ENCODE data around the gene SNED1.
A peak's percentile ranks its signal among the peaks of the same experiment; 100 is the strongest.

The SNED1 gene

GRCh38 chr2:241094172-241094571 is 95.8 kb downstream of the SNED1 start (continued):
- TF ChIP-seq ZBTB20 (tag by site-specific recombination; IDR thresholded peaks at IDR 0.05) (no peak), YY2 (tag by site-specific recombination; IDR thresholded peaks at IDR 0.05) (no peak)

GRCh38 chr2:241094924-241095420 is 96.6 kb downstream of the SNED1 start:
- Histone ChIP-seq H3K4me1 (ENCODE audit: control insufficient read depth, insufficient read depth, low read length) (no peaks in the 10 kb centered on the region), H3K4me3 (ENCODE audit: low read depth, low read length) (no peak overlapping the region), H3K36me3 (ENCODE audit: control insufficient read depth in 2 of 2, insufficient read depth in 1 of 2, low read length in 2 of 2) (peaks cover 35 to 99% of the 10 kb centered on the region in 2 experiments), H3K27ac (ENCODE audit: extremely low read depth, low read depth, low read length) (no peak overlapping the region), H3K9me3 (ENCODE audit: control insufficient read depth, insufficient read depth, low read depth, low read length) (no peaks in the 10 kb centered on the region)
- ChIA-PET CTCF (interaction anchor here (0.5 to 3.5 kb wide), 2 partner anchors 12 to 17 kb away, joined by 4 to 16 read pairs; no protein-coding TSS in a partner anchor), POLR2A (no interaction called here)
- no peak for TF ChIP-seq ZNF24 (tag by site-specific recombination; IDR thresholded peaks at IDR 0.05)
- TF ChIP-seq, protein P1, sequence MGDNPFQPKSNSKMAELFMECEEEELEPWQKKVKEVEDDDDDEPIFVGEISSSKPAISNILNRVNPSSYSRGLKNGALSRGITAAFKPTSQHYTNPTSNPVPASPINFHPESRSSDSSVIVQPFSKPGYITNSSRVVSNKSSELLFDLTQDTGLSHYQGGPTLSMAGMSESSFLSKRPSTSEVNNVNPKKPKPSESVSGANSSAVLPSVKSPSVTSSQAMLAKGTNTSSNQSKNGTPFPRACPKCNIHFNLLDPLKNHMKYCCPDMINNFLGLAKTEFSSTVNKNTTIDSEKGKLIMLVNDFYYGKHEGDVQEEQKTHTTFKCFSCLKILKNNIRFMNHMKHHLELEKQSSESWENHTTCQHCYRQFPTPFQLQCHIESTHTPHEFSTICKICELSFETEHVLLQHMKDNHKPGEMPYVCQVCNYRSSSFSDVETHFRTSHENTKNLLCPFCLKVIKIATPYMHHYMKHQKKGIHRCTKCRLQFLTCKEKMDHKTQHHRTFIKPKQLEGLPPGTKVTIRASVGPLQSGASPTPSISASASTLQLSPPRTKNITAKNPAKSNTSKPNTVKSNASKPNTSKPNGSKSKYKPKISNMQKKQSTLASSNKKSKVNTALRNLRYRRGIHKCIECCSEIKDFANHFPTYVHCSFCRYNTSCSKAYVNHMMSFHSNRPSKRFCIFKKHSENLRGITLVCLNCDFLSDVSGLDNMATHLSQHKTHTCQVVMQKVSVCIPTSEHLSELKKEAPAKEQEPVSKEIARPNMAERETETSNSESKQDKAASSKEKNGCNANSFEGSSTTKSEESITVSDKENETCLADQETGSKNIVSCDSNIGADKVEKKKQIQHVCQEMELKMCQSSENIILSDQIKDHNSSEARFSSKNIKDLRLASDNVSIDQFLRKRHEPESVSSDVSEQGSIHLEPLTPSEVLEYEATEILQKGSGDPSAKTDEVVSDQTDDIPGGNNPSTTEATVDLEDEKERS (tag by site-specific recombination; IDR thresholded peaks at IDR 0.05) = no peak
- TF ChIP-seq TRIM28 (IDR thresholded peaks at IDR 0.05; ENCODE audit: borderline replicate concordance, low read length) = no peak
- no peak for TF ChIP-seq ZNF510 (tag by site-specific recombination; IDR thresholded peaks at IDR 0.05; ENCODE audit: insufficient replicate concordance)
- TF ChIP-seq GLIS1 (tag by site-specific recombination; IDR thresholded peaks at IDR 0.05) = no peak
- TF ChIP-seq ZNF423 (tag by site-specific recombination; IDR thresholded peaks at IDR 0.05) = no peak
- TF ChIP-seq ZNF707 (tag by site-specific recombination; IDR thresholded peaks at IDR 0.05) = no peak
- no peak for TF ChIP-seq MZF1 (tag by site-specific recombination; IDR thresholded peaks at IDR 0.05; ENCODE audit: borderline replicate concordance)
- no peak for TF ChIP-seq ZNF366 (tag by site-specific recombination; conservative IDR thresholded peaks at IDR 0.05)
- TF ChIP-seq KLF1 (tag by site-specific recombination; IDR thresholded peaks at IDR 0.05) = no peak
- TF ChIP-seq ZNF16 (tag by site-specific recombination; IDR thresholded peaks at IDR 0.05; ENCODE audit: low read depth) = no peak
- no peak for TF ChIP-seq ZNF701 (tag by site-specific recombination; IDR thresholded peaks at IDR 0.05)

- ChIA-PET CTCF (interaction anchor here (0.5 to 3.5 kb wide), 2 partner anchors 13 to 18 kb away, joined by 4 to 16 read pairs; no protein-coding TSS in a partner anchor), POLR2A (no interaction called here)
Observed at GRCh38 chr2:241095594-241096290, 97.3 kb downstream of the SNED1 start.

More at GRCh38 chr2:241095594-241096290, 97.3 kb downstream of the SNED1 start:
- no peaks in the 10 kb centered on the region for H3K9me3 ChIP-seq (ENCODE audit: control insufficient read depth, insufficient read depth, low read depth, low read length)
- H3K36me3 ChIP-seq (ENCODE audit: control insufficient read depth in 2 of 2, insufficient read depth in 1 of 2, low read length in 2 of 2) = peaks cover 32 to 99% of the 10 kb centered on the region in 2 experiments
- no peak for TF ChIP-seq ZNF341 (tag by site-specific recombination; IDR thresholded peaks at IDR 0.05; ENCODE audit: low read depth)
- TF ChIP-seq SALL2 (tag by site-specific recombination; IDR thresholded peaks at IDR 0.05; ENCODE audit: borderline replicate concordance) = no peak
- no peak for TF ChIP-seq HIC1 (tag by site-specific recombination; IDR thresholded peaks at IDR 0.05)
- TF ChIP-seq ZNF830 (tag by site-specific recombination; IDR thresholded peaks at IDR 0.05; ENCODE audit: low read depth) = no peak
- TF ChIP-seq SP3 (tag by site-specific recombination; IDR thresholded peaks at IDR 0.05) = no peak
- TF ChIP-seq, protein P2, sequence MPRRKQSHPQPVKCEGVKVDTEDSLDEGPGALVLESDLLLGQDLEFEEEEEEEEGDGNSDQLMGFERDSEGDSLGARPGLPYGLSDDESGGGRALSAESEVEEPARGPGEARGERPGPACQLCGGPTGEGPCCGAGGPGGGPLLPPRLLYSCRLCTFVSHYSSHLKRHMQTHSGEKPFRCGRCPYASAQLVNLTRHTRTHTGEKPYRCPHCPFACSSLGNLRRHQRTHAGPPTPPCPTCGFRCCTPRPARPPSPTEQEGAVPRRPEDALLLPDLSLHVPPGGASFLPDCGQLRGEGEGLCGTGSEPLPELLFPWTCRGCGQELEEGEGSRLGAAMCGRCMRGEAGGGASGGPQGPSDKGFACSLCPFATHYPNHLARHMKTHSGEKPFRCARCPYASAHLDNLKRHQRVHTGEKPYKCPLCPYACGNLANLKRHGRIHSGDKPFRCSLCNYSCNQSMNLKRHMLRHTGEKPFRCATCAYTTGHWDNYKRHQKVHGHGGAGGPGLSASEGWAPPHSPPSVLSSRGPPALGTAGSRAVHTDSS (tag by site-specific recombination; IDR thresholded peaks at IDR 0.05) = peak; percentile 95
- no peak for TF ChIP-seq ZNF140 (tag by site-specific recombination; IDR thresholded peaks at IDR 0.05)
- no peak overlapping the region for H3K27ac ChIP-seq (ENCODE audit: extremely low read depth, low read depth, low read length)
- no peak overlapping the region for H3K4me3 ChIP-seq (ENCODE audit: low read depth, low read length)
- no peaks in the 10 kb centered on the region for H3K4me1 ChIP-seq (ENCODE audit: control insufficient read depth, insufficient read depth, low read length)
